B cell (primary cell): ENCODE results near the gene FAM217B. TPM values are rescaled to one million over a fixed set of nuclear protein-coding genes. Genes with fewer than 3 reads are reported as not detected.

ENCODE experiments used
- ATAC-seq: fragments of 200-7000 bp; cut with Tn5 transposase; one replicate; pipeline ENCODE4 v1.10.0; 2021; ENCODE audit warnings: low read depth, mild to moderate bottlenecking, moderate number of reproducible peaks, moderate library complexity
- CTCF ChIA-PET: fragments of 350-600 bp; sonication (Branson Sonifier 250); formaldehyde crosslinking; loops from one replicate; lab custom pipeline; 2021; ENCODE audit warnings: antibody characterized with exemption, inconsistent platforms; lab: Charles Lee
- POLR2A ChIA-PET: fragments of 350-600 bp; sonication (Branson Sonifier 250); formaldehyde crosslinking; loops from one replicate; lab custom pipeline; 2021; ENCODE audit warnings: antibody characterized with exemption; lab: Charles Lee
- DNase-seq: peaks from one replicate; pipeline ENCODE4 v3.0.0; 2013
- H2AFZ ChIP-seq: 2 replicates; pipeline ENCODE4 v1.6.1; 2012; ENCODE audit warnings: mild to moderate bottlenecking, low read depth, low read length; ENCODE audit not compliant: insufficient read depth, poor library complexity, severe bottlenecking
- H3K27ac ChIP-seq, 2 donors: 1 replicate in 1 of 2; 2 replicates in 1 of 2; pipeline ENCODE4 v1.5.1; 2012 to 2013; ENCODE audit warnings: low read length in 2 of 2, mild to moderate bottlenecking in 2 of 2, moderate library complexity in 1 of 2
- H3K27me3 ChIP-seq, 4 experiments: fragments of 200-600 bp in 1 of 4; sonication (generic) in 1 of 4; replicated peaks in 1 of 4; 1 replicate in 2 of 4; 2 replicates in 2 of 4; pipeline versions ENCODE4 v1.6.1 to v1.7.0; 2013 to 2016; ENCODE audit warnings: low read length in 3 of 4, mild to moderate bottlenecking in 2 of 4, mixed read lengths in 1 of 4, moderate library complexity in 1 of 4; ENCODE audit not compliant: insufficient read depth in 4 of 4, control insufficient read depth in 3 of 4; ENCODE audit errors: control extremely low read depth in 1 of 4
- H3K36me3 ChIP-seq, 2 experiments: replicated peaks in 1 of 2; 1 replicate in 1 of 2; 2 replicates in 1 of 2; pipeline versions ENCODE4 v1.6.1 to v1.7.1; 2013; ENCODE audit warnings: low read length in 1 of 2; ENCODE audit not compliant: insufficient read depth in 2 of 2, control insufficient read depth in 1 of 2; ENCODE audit errors: control extremely low read depth in 1 of 2, extremely low read depth in 1 of 2
- H3K4me1 ChIP-seq, 2 donors: fragments of 200-600 bp in 1 of 2; sonication (generic) in 1 of 2; 1 replicate in 1 of 2; 2 replicates in 1 of 2; pipeline versions ENCODE4 v1.5.1 to v1.6.1; 2013 to 2017; ENCODE audit warnings: low read length in 2 of 2; ENCODE audit not compliant: control insufficient read depth in 2 of 2, insufficient read depth in 2 of 2
- H3K4me2 ChIP-seq: replicated peaks from 2 replicates; pipeline ENCODE3; 2012; ENCODE audit warnings: mild to moderate bottlenecking, low read depth, low read length; ENCODE audit not compliant: poor library complexity, severe bottlenecking
- H3K4me3 ChIP-seq, 5 experiments: fragments of 200-600 bp in 1 of 5; sonication (generic) in 1 of 5; 1 replicate in 3 of 5; 2 replicates in 2 of 5; pipeline versions ENCODE4 v1.5.1 to v1.7.0; 2011 to 2016; ENCODE audit warnings: low read length in 4 of 5, mild to moderate bottlenecking in 4 of 5, low read depth in 2 of 5, control low read depth in 1 of 5, moderate library complexity in 1 of 5; ENCODE audit not compliant: insufficient read depth in 1 of 5; ENCODE audit errors: control extremely low read depth in 1 of 5, extremely low read depth in 1 of 5
- H3K79me2 ChIP-seq: fragments of 200-600 bp; sonication (generic); one replicate; pipeline ENCODE4 v1.6.0; 2016; ENCODE audit warnings: low read length; ENCODE audit not compliant: control insufficient read depth, insufficient read depth
- H3K9ac ChIP-seq: fragments of 200-600 bp; sonication (generic); 2 replicates; pipeline ENCODE4 v1.6.1; 2017; ENCODE audit warnings: mild to moderate bottlenecking, low read length, moderate library complexity
- H3K9me3 ChIP-seq, 3 donors: one replicate each; pipeline versions ENCODE4 v1.6.1 to v1.7.1; 2013; ENCODE audit warnings: low read length in 2 of 3; ENCODE audit not compliant: control insufficient read depth in 2 of 3, insufficient read depth in 1 of 3; ENCODE audit errors: control extremely low read depth in 1 of 3
- H4K20me1 ChIP-seq: 2 replicates; pipeline ENCODE4 v1.6.0; 2012; ENCODE audit warnings: mild to moderate bottlenecking, low read length; ENCODE audit not compliant: insufficient read depth, control insufficient read depth, poor library complexity, severe bottlenecking
- H3K27ac Mint-ChIP-seq: one replicate; pipeline ENCODE4 v1.8.0; 2021; ENCODE audit warnings: mixed read lengths
- H3K27me3 Mint-ChIP-seq: one replicate; pipeline ENCODE4 v1.8.0; 2021; ENCODE audit warnings: mixed read lengths
- H3K4me1 Mint-ChIP-seq: one replicate; pipeline ENCODE4 v1.8.0; 2021; ENCODE audit warnings: mixed read lengths
- H3K4me3 Mint-ChIP-seq: one replicate; pipeline ENCODE4 v1.8.0; 2021; ENCODE audit warnings: mixed read lengths
- H3K9me3 Mint-ChIP-seq: one replicate; pipeline ENCODE4 v1.8.0; 2022; ENCODE audit warnings: mixed read lengths; ENCODE audit not compliant: insufficient read depth
- CTCF ChIP-seq: fragments of 200-600 bp; IDR thresholded peaks from one replicate; pipeline ENCODE4 v1.8.0; 2022; ENCODE audit warnings: antibody characterized with exemption, mild to moderate bottlenecking
- EZH2 ChIP-seq: IDR thresholded peaks from 2 replicates; pipeline ENCODE4 v1.6.1; 2012; ENCODE audit warnings: borderline replicate concordance, low read depth, mild to moderate bottlenecking, moderate library complexity, low read length; ENCODE audit not compliant: insufficient read depth, poor library complexity, severe bottlenecking
- WGBS: methylation state at CpG from one replicate; pipeline ENCODE4 v1.1.5; 2013; ENCODE audit warnings: missing lambda C conversion rate; ENCODE audit not compliant: insufficient coverage; 5-methylcytosine and 5-hydroxymethylcytosine counted together
- intact Hi-C: fragments of 100-400 bp; cut with micrococcal nuclease; formaldehyde crosslinking; loops from one replicate; pipeline ENCODE4 v1.10.0; 2022
- polyA plus RNA-seq: library from polyadenylated mRNA; depleted of rRNA; stranded (reverse); fragments of >200 nt; gene quantifications from 2 replicates; pipeline ENCODE4 v1.2.3, GENCODE V29; 2012
- total RNA-seq, 2 donors: library from RNA; stranded (reverse); fragments of 120-200 nt in 1 of 2; gene quantifications; 1 replicate in 1 of 2; 2 replicates in 1 of 2; pipeline versions ENCODE4 v1.2.3 to v1.2.4, GENCODE V29; 2013 to 2022

Gene FAM217B
- total and polyA plus RNA-seq, 2 donors (not counting 1 experiment from before 2014, with no cell fraction given) = 3.6 to 34.9 TPM

DNA sequence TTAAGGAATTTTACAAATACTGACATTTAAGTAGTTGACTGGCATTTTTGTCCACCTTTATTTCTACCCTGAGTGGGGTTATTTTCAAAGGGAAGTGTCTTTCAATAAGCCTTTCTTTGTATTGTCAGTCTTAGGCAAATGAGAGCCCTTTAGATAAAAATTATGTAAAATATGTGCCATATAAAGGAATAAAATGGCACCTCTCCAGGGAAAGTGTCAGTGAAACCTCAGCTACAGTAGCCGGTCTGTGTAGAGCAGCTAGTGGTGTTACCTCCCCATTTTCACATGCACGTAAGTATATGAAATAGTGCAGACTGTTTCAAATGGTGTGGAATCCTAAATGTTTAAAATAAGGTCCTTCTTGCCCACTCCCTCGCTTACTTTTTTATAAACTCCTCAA is 5.0 kb downstream of the FAM217B start:
- CTCF ChIA-PET = interaction anchor here (1.7 to 4.1 kb wide), 2 partner anchors 10 kb away, joined by 5 to 29 read pairs; partner anchors contain the start of gene SYCP2
- no peak overlapping the region for H3K4me3 Mint-ChIP-seq
- H3K27me3 Mint-ChIP-seq = no peaks in the 10 kb centered on the region
- Histone ChIP-seq H3K4me3 (no peak overlapping the region), H3K79me2 (peaks cover 12% of the 10 kb centered on the region), H3K27me3 (no peaks in the 10 kb centered on the region), H4K20me1 (no peaks in the 10 kb centered on the region), H3K9me3 (no peaks in the 10 kb centered on the region), H3K9ac (no peak overlapping the region), H3K36me3 (peaks cover 6 to 28% of the 10 kb centered on the region in 2 experiments), H3K27ac (no peak overlapping the region), H2AFZ (no peak overlapping the region), H3K4me1 (peaks cover 14 to 16% of the 10 kb centered on the region in 2 donors), H3K4me2 (no peak overlapping the region)
- no CpG with 5 or more reads among the region's 3 CpGs for WGBS
- no peaks in the 10 kb centered on the region for H3K9me3 Mint-ChIP-seq
- no peak for ATAC-seq
- DNase-seq = no peak
- POLR2A ChIA-PET = no interaction called here
- TF ChIP-seq EZH2 = no peak
- no peak for TF ChIP-seq CTCF
- intact Hi-C loops = loop anchor here (5.0 kb wide), 1 partner anchor 1282 kb away; no protein-coding TSS in a partner anchor
- H3K4me1 Mint-ChIP-seq = peaks cover 26% of the 10 kb centered on the region
- H3K27ac Mint-ChIP-seq = no peak overlapping the region

- Histone ChIP-seq H3K27ac (no peak overlapping the region), H3K4me1 (peaks cover 13 to 16% of the 10 kb centered on the region in 2 donors), H3K79me2 (peaks cover 12% of the 10 kb centered on the region), H3K4me2 (no peak overlapping the region), H3K9me3 (no peaks in the 10 kb centered on the region), H4K20me1 (no peaks in the 10 kb centered on the region), H3K9ac (no peak overlapping the region), H3K4me3 (no peak overlapping the region), H3K36me3 (peaks cover 6 to 28% of the 10 kb centered on the region in 2 experiments), H3K27me3 (no peaks in the 10 kb centered on the region), H2AFZ (no peak overlapping the region)
- 100% methylated on average over 1 of the region's 2 CpGs for WGBS
- POLR2A ChIA-PET = no interaction called here
- DNase-seq (no peak), ATAC-seq (no peak)
- TF ChIP-seq EZH2 (no peak), CTCF (no peak)
- CTCF ChIA-PET = interaction anchor here (1.7 to 4.1 kb wide), 2 partner anchors 10 to 11 kb away, joined by 5 to 29 read pairs; partner anchors contain the start of gene SYCP2
- H3K4me3 Mint-ChIP-seq = no peak overlapping the region
- H3K27me3 Mint-ChIP-seq = no peaks in the 10 kb centered on the region
- intact Hi-C loops = loop anchor here (5.0 kb wide), 1 partner anchor 1282 kb away; no protein-coding TSS in a partner anchor
- peaks cover 22% of the 10 kb centered on the region for H3K4me1 Mint-ChIP-seq
- no peak overlapping the region for H3K27ac Mint-ChIP-seq
- H3K9me3 Mint-ChIP-seq = no peaks in the 10 kb centered on the region
These were observed 5.5 kb downstream of the FAM217B start for GRCh38 chr20:59945731-59946130.
